Measurements from ENCODE around the gene PROM1. TPM values are rescaled to one million over a fixed set of nuclear protein-coding genes. Genes with fewer than 3 reads are reported as not detected.

The PROM1 gene
- total RNA-seq, 1 experiment from 2014 or later: not detected

- TF ChIP-seq EZH2phosphoT487 (IDR thresholded peaks at IDR 0.05; ENCODE audit: borderline replicate concordance, low read length): no peak
- no peak for TF ChIP-seq CTCF (conservative IDR thresholded peaks at IDR 0.05; ENCODE audit: low read depth, low read length)
- no peak for TF ChIP-seq EZH2 (IDR thresholded peaks at IDR 0.05; ENCODE audit: low read length, unreplicated experiment)
- BruUV-seq (replicated peaks): no TSS peak
- ChIA-PET CTCF (no interaction called here), POLR2A (ENCODE audit: unreplicated experiment) (no interaction called here)
- no peak for ATAC-seq
- no peaks in the 10 kb centered on the region for H4K20me1 ChIP-seq (ENCODE audit: low read length)
- intact Hi-C loops (cut with micrococcal nuclease): no loop called here
- H3K4me2 ChIP-seq (ENCODE audit: low read length): no peak overlapping the region
- no peak overlapping the region for H3K9ac ChIP-seq (ENCODE audit: low read length)
- no peak overlapping the region for H3K4me3 ChIP-seq (ENCODE audit: low read length)
- H2AFZ ChIP-seq (ENCODE audit: low read length): no peak overlapping the region
- no peaks in the 10 kb centered on the region for H3F3A ChIP-seq (ENCODE audit: low read length, unreplicated experiment)
- H3K9me2 ChIP-seq (replicated peaks; ENCODE audit: low read length): no peaks in the 10 kb centered on the region
- no peaks in the 10 kb centered on the region for H3K79me2 ChIP-seq (ENCODE audit: low read length)
- DNase-seq: no peak
- H3K9me3 ChIP-seq (ENCODE audit: low read length): no peaks in the 10 kb centered on the region
- no peaks in the 10 kb centered on the region for H3K4me1 ChIP-seq (ENCODE audit: insufficient read depth, low read length)
- H3K36me3 ChIP-seq (ENCODE audit: low read depth, low read length): no peaks in the 10 kb centered on the region
- H3K27ac ChIP-seq (ENCODE audit: low read length): no peak overlapping the region
- no peaks in the 10 kb centered on the region for H3K27me3 ChIP-seq (ENCODE audit: low read length)
Measured at GRCh38 chr4:16109256-16109655, 25.4 kb upstream of the PROM1 start.

GRCh38 chr4:16106956-16107355 is 23.1 kb upstream of the PROM1 start:
- Histone ChIP-seq H3K79me2 (ENCODE audit: low read length) (no peaks in the 10 kb centered on the region), H3K27me3 (ENCODE audit: low read length) (peaks cover 20% of the 10 kb centered on the region), H3K36me3 (ENCODE audit: low read depth, low read length) (no peaks in the 10 kb centered on the region), H3K4me2 (ENCODE audit: low read length) (no peak overlapping the region), H3K9me2 (replicated peaks; ENCODE audit: low read length) (no peaks in the 10 kb centered on the region), H3K9me3 (ENCODE audit: low read length) (no peaks in the 10 kb centered on the region), H3F3A (ENCODE audit: low read length, unreplicated experiment) (no peaks in the 10 kb centered on the region), H4K20me1 (ENCODE audit: low read length) (no peaks in the 10 kb centered on the region), H2AFZ (ENCODE audit: low read length) (no peak overlapping the region), H3K9ac (ENCODE audit: low read length) (no peak overlapping the region), H3K27ac (ENCODE audit: low read length) (no peak overlapping the region), H3K4me1 (ENCODE audit: insufficient read depth, low read length) (no peaks in the 10 kb centered on the region), H3K4me3 (ENCODE audit: low read length) (no peak overlapping the region)
- ChIA-PET CTCF (no interaction called here), POLR2A (ENCODE audit: unreplicated experiment) (no interaction called here)
- no TSS peak for BruUV-seq (replicated peaks)
- no peak for TF ChIP-seq CTCF (conservative IDR thresholded peaks at IDR 0.05; ENCODE audit: low read depth, low read length)
- TF ChIP-seq EZH2phosphoT487 (IDR thresholded peaks at IDR 0.05; ENCODE audit: borderline replicate concordance, low read length): no peak
- no peak for TF ChIP-seq EZH2 (IDR thresholded peaks at IDR 0.05; ENCODE audit: low read length, unreplicated experiment)
- ATAC-seq (no peak), DNase-seq (no peak)
- intact Hi-C loops (cut with micrococcal nuclease): no loop called here

- peaks cover 36% of the 10 kb centered on the region for H3K27me3 ChIP-seq (ENCODE audit: low read length)
Measured at GRCh38 chr4:16104520-16104919, 20.7 kb upstream of the PROM1 start.

More at GRCh38 chr4:16104520-16104919, 20.7 kb upstream of the PROM1 start:
- no peak for DNase-seq
- no peak for TF ChIP-seq EZH2phosphoT487 (IDR thresholded peaks at IDR 0.05; ENCODE audit: borderline replicate concordance, low read length)
- no peak for TF ChIP-seq EZH2 (IDR thresholded peaks at IDR 0.05; ENCODE audit: low read length, unreplicated experiment)
- TF ChIP-seq CTCF (conservative IDR thresholded peaks at IDR 0.05; ENCODE audit: low read depth, low read length): no peak
- Histone ChIP-seq H3K27ac (ENCODE audit: low read length) (no peak overlapping the region), H3K9ac (ENCODE audit: low read length) (no peak overlapping the region), H3K4me3 (ENCODE audit: low read length) (no peak overlapping the region), H3F3A (ENCODE audit: low read length, unreplicated experiment) (no peaks in the 10 kb centered on the region), H3K36me3 (ENCODE audit: low read depth, low read length) (no peaks in the 10 kb centered on the region), H3K9me2 (replicated peaks; ENCODE audit: low read length) (no peaks in the 10 kb centered on the region), H4K20me1 (ENCODE audit: low read length) (no peaks in the 10 kb centered on the region), H3K4me2 (ENCODE audit: low read length) (no peak overlapping the region), H3K4me1 (ENCODE audit: insufficient read depth, low read length) (no peaks in the 10 kb centered on the region), H3K9me3 (ENCODE audit: low read length) (no peaks in the 10 kb centered on the region), H2AFZ (ENCODE audit: low read length) (no peak overlapping the region), H3K79me2 (ENCODE audit: low read length) (no peaks in the 10 kb centered on the region)
- BruUV-seq (replicated peaks): no TSS peak
- POLR2A ChIA-PET (ENCODE audit: unreplicated experiment): no interaction called here
- no peak for ATAC-seq
- CTCF ChIA-PET: no interaction called here
- intact Hi-C loops (cut with micrococcal nuclease): no loop called here
